Measurements from ENCODE around the gene GPT2.
"Not testable (repeated sequence)": the region's sequence is repeated elsewhere in the genome, so short reads cannot be mapped to it uniquely, and the experiment has no call there.

The GPT2 gene

GRCh38 chr16:46926470-46927225, 42.5 kb downstream of the GPT2 start:
- Histone ChIP-seq H3K9me3 (ENCODE audit: low read length) (no peaks in the 10 kb centered on the region), H3K4me3 (ENCODE audit: low read length) (no peak overlapping the region), H3K27me3 (ENCODE audit: insufficient read depth, low read length) (no peaks in the 10 kb centered on the region), H3K4me1 (ENCODE audit: insufficient read depth, low read length) (no peaks in the 10 kb centered on the region), H3K36me3 (ENCODE audit: insufficient read depth, low read length) (peaks cover 78% of the 10 kb centered on the region), H2AFZ (ENCODE audit: low read depth, low read length) (no peak overlapping the region)

DNA sequence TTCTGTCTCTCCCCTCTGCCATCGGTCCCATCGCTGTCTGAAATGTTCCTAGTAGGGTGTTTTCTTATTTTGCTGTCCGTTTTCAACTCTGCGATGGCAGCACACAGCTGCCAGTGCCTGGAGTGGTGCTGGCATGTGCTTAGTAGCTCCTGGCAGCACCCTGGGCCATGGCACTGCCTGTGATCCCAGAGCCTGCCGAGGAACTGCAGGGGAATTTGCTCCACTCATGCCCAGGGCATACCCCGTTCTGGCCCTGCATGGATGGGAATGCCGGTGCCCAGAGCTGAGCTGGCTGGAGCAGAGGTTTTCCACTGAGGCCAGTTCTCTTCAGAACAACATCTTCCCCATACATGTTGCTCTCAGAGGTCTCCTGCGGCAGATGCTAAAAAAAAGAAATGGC, 43.1 kb downstream of the GPT2 start:
- Histone ChIP-seq H3K4me1 (ENCODE audit: insufficient read depth, low read length) (no peaks in the 10 kb centered on the region), H2AFZ (ENCODE audit: low read depth, low read length) (no peak overlapping the region), H3K9me3 (ENCODE audit: low read length) (no peaks in the 10 kb centered on the region), H3K36me3 (ENCODE audit: insufficient read depth, low read length) (peaks cover 72% of the 10 kb centered on the region), H3K4me3 (ENCODE audit: low read length) (no peak overlapping the region), H3K27me3 (ENCODE audit: insufficient read depth, low read length) (no peaks in the 10 kb centered on the region)

- no peaks in the 10 kb centered on the region for H3K27me3 ChIP-seq (ENCODE audit: insufficient read depth, low read length)
- H3K9me3 ChIP-seq (ENCODE audit: low read length) = no peaks in the 10 kb centered on the region
- H3K36me3 ChIP-seq (ENCODE audit: insufficient read depth, low read length) = peaks cover 57% of the 10 kb centered on the region
- H2AFZ ChIP-seq (ENCODE audit: low read depth, low read length) = no peak overlapping the region
- no peaks in the 10 kb centered on the region for H3K4me1 ChIP-seq (ENCODE audit: insufficient read depth, low read length)
- no peak overlapping the region for H3K4me3 ChIP-seq (ENCODE audit: low read length)
Observed at GRCh38 chr16:46928811-46929210, 44.6 kb downstream of the GPT2 start.

- Histone ChIP-seq H3K36me3 (ENCODE audit: insufficient read depth, low read length) (peaks cover 48% of the 10 kb centered on the region), H2AFZ (ENCODE audit: low read depth, low read length) (no peak overlapping the region), H3K9me3 (ENCODE audit: low read length) (no peaks in the 10 kb centered on the region), H3K27me3 (ENCODE audit: insufficient read depth, low read length) (no peaks in the 10 kb centered on the region), H3K4me3 (ENCODE audit: low read length) (no peak overlapping the region), H3K4me1 (ENCODE audit: insufficient read depth, low read length) (no peaks in the 10 kb centered on the region)
Observed at GRCh38 chr16:46929378-46930332, 45.5 kb downstream of the GPT2 start.

GRCh38 chr16:46930861-46931260, 46.7 kb downstream of the GPT2 start:
- H3K4me3 ChIP-seq (ENCODE audit: low read length) = no peak overlapping the region
- no peaks in the 10 kb centered on the region for H3K4me1 ChIP-seq (ENCODE audit: insufficient read depth, low read length)
- H2AFZ ChIP-seq (ENCODE audit: low read depth, low read length) = no peak overlapping the region
- no peaks in the 10 kb centered on the region for H3K27me3 ChIP-seq (ENCODE audit: insufficient read depth, low read length)
- H3K9me3 ChIP-seq (ENCODE audit: low read length) = no peaks in the 10 kb centered on the region
- H3K36me3 ChIP-seq (ENCODE audit: insufficient read depth, low read length) = peaks cover 45% of the 10 kb centered on the region

GRCh38 chr16:46932802-46933201, 48.6 kb downstream of the GPT2 start:
- H3K27me3 ChIP-seq (ENCODE audit: insufficient read depth, low read length) = no peaks in the 10 kb centered on the region
- H2AFZ ChIP-seq (ENCODE audit: low read depth, low read length) = no peak overlapping the region
- H3K4me1 ChIP-seq (ENCODE audit: insufficient read depth, low read length) = no peaks in the 10 kb centered on the region
- H3K4me3 ChIP-seq (ENCODE audit: low read length) = no peak overlapping the region
- H3K36me3 ChIP-seq (ENCODE audit: insufficient read depth, low read length) = peaks cover 29% of the 10 kb centered on the region
- no peaks in the 10 kb centered on the region for H3K9me3 ChIP-seq (ENCODE audit: low read length)

- Histone ChIP-seq H3K9me3 (ENCODE audit: low read length) (no peaks in the 10 kb centered on the region), H3K4me1 (ENCODE audit: insufficient read depth, low read length) (no peaks in the 10 kb centered on the region), H3K4me3 (ENCODE audit: low read length) (no peak overlapping the region), H2AFZ (ENCODE audit: low read depth, low read length) (no peak overlapping the region), H3K36me3 (ENCODE audit: insufficient read depth, low read length) (no peaks in the 10 kb centered on the region), H3K27me3 (ENCODE audit: insufficient read depth, low read length) (no peaks in the 10 kb centered on the region)
Observed at GRCh38 chr16:46937536-46937935, 53.4 kb downstream of the GPT2 start.

GRCh38 chr16:46944713-46945112, 60.6 kb downstream of the GPT2 start:
- H3K4me3 ChIP-seq (ENCODE audit: low read length) = not testable (repeated sequence)

DNA sequence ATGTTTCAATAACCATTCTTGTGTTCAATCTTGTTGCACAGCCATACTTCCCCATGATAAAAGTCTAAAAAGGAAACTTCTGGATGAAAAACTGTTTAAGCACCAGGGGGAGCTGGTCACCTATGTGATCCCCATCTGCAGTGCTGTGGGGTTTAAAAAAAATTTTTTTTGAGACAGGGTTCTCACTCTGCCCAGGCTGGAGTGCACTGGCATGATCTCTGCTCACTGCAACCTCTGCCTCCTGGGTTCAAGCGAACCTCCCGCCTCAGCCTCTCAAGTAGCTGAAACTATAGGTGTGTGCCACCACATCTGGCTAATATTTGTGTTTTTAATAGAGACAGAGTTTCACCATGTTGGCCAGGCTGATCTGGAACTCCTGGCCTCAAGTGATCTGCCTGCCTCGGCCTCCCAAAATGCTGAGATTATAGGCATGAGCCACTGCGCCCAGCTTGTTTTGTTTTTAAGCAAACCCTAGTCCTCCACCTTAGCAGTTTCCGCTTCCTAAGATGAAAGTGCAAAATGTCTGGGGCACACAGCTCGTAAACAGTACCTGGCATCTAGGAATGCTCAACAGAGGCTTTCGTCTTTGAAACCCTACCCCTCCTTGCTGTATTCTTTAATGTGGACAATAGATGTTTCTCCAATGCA, 63.9 kb downstream of the GPT2 start:
- H3K4me1 ChIP-seq (ENCODE audit: insufficient read depth, low read length) = peaks cover 2% of the 10 kb centered on the region
- no peaks in the 10 kb centered on the region for H3K36me3 ChIP-seq (ENCODE audit: insufficient read depth, low read length)
- no peaks in the 10 kb centered on the region for H3K27me3 ChIP-seq (ENCODE audit: insufficient read depth, low read length)
- no peaks in the 10 kb centered on the region for H3K9me3 ChIP-seq (ENCODE audit: low read length)
- H2AFZ ChIP-seq (ENCODE audit: low read depth, low read length) = no peak overlapping the region
- no peak overlapping the region for H3K4me3 ChIP-seq (ENCODE audit: low read length)

More at GRCh38 chr16:46944713-46945112, 60.6 kb downstream of the GPT2 start:
- not testable (repeated sequence) for H2AFZ ChIP-seq (ENCODE audit: low read depth, low read length); H3K27me3 ChIP-seq (ENCODE audit: insufficient read depth, low read length); H3K36me3 ChIP-seq (ENCODE audit: insufficient read depth, low read length); H3K9me3 ChIP-seq (ENCODE audit: low read length); H3K4me1 ChIP-seq (ENCODE audit: insufficient read depth, low read length)

GRCh38 chr16:46948548-46949166, 64.5 kb downstream of the GPT2 start:
- H3K9me3 ChIP-seq (ENCODE audit: low read length) = no peaks in the 10 kb centered on the region
- H3K27me3 ChIP-seq (ENCODE audit: insufficient read depth, low read length) = no peaks in the 10 kb centered on the region
- no peak overlapping the region for H3K4me3 ChIP-seq (ENCODE audit: low read length)
- no peak overlapping the region for H2AFZ ChIP-seq (ENCODE audit: low read depth, low read length)
- H3K36me3 ChIP-seq (ENCODE audit: insufficient read depth, low read length) = no peaks in the 10 kb centered on the region
- H3K4me1 ChIP-seq (ENCODE audit: insufficient read depth, low read length) = no peaks in the 10 kb centered on the region

DNA sequence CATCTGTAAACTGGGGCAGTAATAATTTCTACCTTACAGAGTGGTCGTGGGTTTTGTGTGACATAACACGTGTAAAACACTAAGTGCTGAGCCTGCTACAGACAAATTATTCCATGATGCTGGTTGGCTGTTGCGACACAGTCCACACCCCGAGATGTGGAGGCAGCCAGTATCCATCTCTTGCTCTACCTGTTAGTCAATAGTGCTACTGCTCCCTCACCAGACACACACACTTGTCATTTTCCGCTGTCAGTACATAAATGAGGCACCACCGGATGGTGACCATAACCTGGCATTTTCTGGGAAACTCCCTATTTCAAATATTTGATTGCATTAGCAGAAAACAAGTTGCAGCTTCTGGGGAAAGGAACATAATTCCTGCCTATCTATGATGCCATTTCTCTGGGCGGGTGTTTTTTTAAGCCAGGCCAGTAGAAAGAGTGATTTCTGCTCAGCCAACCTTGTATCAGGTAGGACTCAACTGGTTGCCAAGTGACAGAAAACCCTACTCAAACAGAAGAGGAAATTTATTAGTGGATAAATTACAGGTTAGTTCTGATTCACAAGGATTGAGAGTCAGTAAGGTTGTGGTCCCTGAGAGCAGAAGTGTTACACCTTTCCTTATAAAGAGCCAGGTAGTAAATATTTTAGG, 65.2 kb downstream of the GPT2 start:
- no peak overlapping the region for H2AFZ ChIP-seq (ENCODE audit: low read depth, low read length)
- H3K4me1 ChIP-seq (ENCODE audit: insufficient read depth, low read length) = no peaks in the 10 kb centered on the region
- no peaks in the 10 kb centered on the region for H3K36me3 ChIP-seq (ENCODE audit: insufficient read depth, low read length)
- no peak overlapping the region for H3K4me3 ChIP-seq (ENCODE audit: low read length)
- H3K27me3 ChIP-seq (ENCODE audit: insufficient read depth, low read length) = no peaks in the 10 kb centered on the region
- no peaks in the 10 kb centered on the region for H3K9me3 ChIP-seq (ENCODE audit: low read length)

DNA sequence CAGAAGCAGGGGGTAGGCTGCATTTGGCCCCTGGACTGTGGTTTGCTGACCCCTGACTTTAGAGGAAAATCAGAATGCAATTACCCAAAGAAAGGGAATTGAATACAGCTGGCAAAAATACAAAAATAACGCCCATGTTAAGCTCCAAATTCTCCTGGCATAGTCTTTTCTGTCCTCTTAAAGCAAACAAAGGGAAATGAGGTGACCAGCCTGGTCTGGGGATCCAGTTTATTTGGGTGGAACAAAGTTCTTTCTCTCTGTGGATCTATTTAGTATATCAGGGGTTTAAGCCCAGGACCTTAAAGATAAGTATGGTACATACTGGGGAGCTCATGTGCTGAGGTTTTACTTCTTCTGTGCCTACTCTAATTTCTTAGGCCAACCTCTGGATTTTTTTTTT, 65.8 kb downstream of the GPT2 start:
- Histone ChIP-seq H3K4me3 (ENCODE audit: low read length) (no peak overlapping the region), H3K36me3 (ENCODE audit: insufficient read depth, low read length) (peaks cover 4% of the 10 kb centered on the region), H3K4me1 (ENCODE audit: insufficient read depth, low read length) (no peaks in the 10 kb centered on the region), H2AFZ (ENCODE audit: low read depth, low read length) (no peak overlapping the region), H3K9me3 (ENCODE audit: low read length) (no peaks in the 10 kb centered on the region), H3K27me3 (ENCODE audit: insufficient read depth, low read length) (no peaks in the 10 kb centered on the region)
